Renal cortical epithelial cell (primary cell): Measurements from ENCODE around the gene CAPN12. TPM values are rescaled to one million over a fixed set of nuclear protein-coding genes. Genes with fewer than 3 reads are reported as not detected.
A peak's percentile ranks its signal among the peaks of the same experiment; 100 is the strongest.

Experiments used
- DNase-seq: peaks from one replicate; pipeline ENCODE4 v3.0.0-alpha.2; 2011; ENCODE audit warnings: low read depth
- total RNA-seq: library from RNA; depleted of rRNA; stranded (reverse); fragments of >200 nt; gene quantifications from 2 replicates; pipeline ENCODE4 v1.2.3, GENCODE V29; 2014

Gene CAPN12
- total RNA-seq, 1 donor from 2014 or later, result 2.6 TPM

GRCh38 chr19:38710928-38711725 lies 33.1 kb downstream of the CAPN12 start:
- DNase-seq, result no peak

- DNase-seq, result no peak
Measured at GRCh38 chr19:38710416-38710702, 33.9 kb downstream of the CAPN12 start.

- DNase-seq, result no peak
Measured at GRCh38 chr19:38709671-38710415, 34.4 kb downstream of the CAPN12 start.

GRCh38 chr19:38709119-38709518 lies 35.2 kb downstream of the CAPN12 start:
- no peak for DNase-seq

- no peak for DNase-seq
Measured at GRCh38 chr19:38708413-38709024, 35.8 kb downstream of the CAPN12 start.

GRCh38 chr19:38707512-38708114 lies 36.7 kb downstream of the CAPN12 start:
- peak; percentile 61 for DNase-seq

GRCh38 chr19:38706792-38707511 lies 37.3 kb downstream of the CAPN12 start:
- no peak for DNase-seq

GRCh38 chr19:38705197-38706019 lies 38.9 kb downstream of the CAPN12 start:
- no peak for DNase-seq

- DNase-seq, result no peak
Measured at GRCh38 chr19:38704488-38705026, 39.7 kb downstream of the CAPN12 start.

- no peak for DNase-seq
Measured at GRCh38 chr19:38703509-38703908, 40.8 kb downstream of the CAPN12 start.

GRCh38 chr19:38702278-38702677 lies 42.0 kb downstream of the CAPN12 start:
- no peak for DNase-seq

GRCh38 chr19:38701455-38702063 lies 42.7 kb downstream of the CAPN12 start:
- DNase-seq, result no peak

- no peak for DNase-seq
Measured at GRCh38 chr19:38700902-38701454, 43.3 kb downstream of the CAPN12 start.

GRCh38 chr19:38700350-38700901 lies 43.8 kb downstream of the CAPN12 start:
- DNase-seq, result no peak

- no peak for DNase-seq
Measured at GRCh38 chr19:38699647-38700349, 44.5 kb downstream of the CAPN12 start.

- DNase-seq, result no peak
Measured at GRCh38 chr19:38699027-38699346, 45.3 kb downstream of the CAPN12 start.

- no peak for DNase-seq
Measured at GRCh38 chr19:38698225-38699026, 45.8 kb downstream of the CAPN12 start.

- no peak for DNase-seq
Measured at GRCh38 chr19:38697641-38698071, 46.6 kb downstream of the CAPN12 start.
